NCI-H2227 (cell line): ENCODE measurements around the gene FOXK1.
"Not testable (repeated sequence)": the region's sequence is repeated elsewhere in the genome, so short reads cannot be mapped to it uniquely, and the experiment has no call there.

Source experiments
- DNase-seq: peaks from one replicate; lab custom pipeline; 2025; ENCODE audit not compliant: unreplicated experiment; lab: John Stamatoyannopoulos, UW

Gene FOXK1

DNA sequence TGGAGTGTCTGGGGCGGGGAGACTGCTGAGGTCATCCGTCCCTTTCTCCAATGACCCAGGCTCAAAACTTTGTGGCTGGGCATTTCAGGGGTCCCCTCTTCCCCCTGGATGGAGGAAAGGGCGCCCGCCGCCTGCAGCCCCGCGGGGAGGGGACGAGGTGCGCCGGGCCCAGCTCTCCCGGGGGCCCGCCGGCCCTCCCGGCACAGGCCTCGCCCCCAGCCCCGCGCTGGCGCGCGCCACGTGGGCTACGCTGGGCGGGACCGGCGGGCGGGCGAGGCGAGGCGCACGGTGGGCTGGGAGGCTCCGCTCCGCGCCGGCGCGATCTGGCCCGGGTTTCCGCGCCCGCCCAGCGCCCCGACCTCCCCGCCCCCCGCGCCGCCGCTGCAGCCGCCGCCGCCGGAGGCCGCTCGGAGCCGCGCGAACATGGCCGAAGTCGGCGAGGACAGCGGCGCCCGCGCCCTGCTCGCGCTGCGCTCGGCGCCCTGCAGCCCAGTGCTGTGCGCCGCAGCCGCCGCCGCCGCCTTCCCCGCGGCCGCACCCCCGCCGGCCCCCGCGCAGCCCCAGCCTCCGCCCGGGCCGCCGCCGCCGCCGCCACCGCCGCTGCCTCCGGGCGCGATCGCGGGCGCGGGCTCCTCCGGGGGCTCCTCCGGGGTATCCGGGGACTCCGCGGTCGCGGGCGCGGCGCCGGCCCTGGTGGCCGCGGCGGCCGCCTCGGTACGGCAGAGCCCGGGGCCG lies at the start of gene FOXK1:
TSS of gene FOXK1 (plus strand) at position 410 of the 735 bp plus-strand sequence. CDS start at position 424, 14 bp downstream.
- DNase-seq: peak; percentile 87

DNA sequence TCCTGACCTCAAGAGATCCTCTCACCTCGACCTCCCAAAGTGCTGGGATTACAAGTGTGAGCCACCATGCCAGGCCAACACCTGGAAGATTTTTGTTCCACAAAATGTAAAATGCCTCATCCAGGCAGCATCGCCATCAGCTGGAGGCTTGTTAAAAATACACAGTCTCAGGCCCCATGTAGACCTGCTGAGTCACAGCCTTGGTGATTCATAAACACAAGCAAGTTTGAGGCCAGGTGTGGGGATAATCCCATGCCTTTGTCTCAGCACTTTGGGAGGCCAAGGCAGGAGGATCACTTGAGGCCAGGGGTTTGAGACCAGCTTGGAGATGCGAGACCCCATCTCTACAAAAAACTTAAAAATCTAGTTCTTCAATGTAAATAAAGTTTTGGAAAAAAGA lies 49.1 kb upstream of the FOXK1 start:
- DNase-seq: no peak

DNA sequence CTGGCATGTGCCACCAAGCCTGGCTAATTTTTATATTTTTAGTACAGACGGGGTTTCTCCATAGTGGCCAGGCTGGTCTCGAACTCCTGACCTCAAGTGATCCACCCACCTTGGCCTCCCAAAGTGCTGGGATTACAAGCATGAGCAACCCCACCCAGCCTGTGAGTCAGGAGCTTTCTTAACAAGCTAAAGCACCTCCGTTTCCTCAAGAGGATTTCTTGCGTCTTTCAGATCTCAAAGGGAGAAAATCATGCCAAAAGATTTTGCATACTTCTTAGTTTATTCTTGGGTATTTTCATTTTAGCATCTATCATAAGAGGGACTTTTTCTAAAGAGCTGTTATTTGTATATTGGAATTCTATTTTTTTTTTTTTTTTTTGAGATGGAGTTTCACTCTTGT lies 47.9 kb upstream of the FOXK1 start:
- DNase-seq: no peak

DNA sequence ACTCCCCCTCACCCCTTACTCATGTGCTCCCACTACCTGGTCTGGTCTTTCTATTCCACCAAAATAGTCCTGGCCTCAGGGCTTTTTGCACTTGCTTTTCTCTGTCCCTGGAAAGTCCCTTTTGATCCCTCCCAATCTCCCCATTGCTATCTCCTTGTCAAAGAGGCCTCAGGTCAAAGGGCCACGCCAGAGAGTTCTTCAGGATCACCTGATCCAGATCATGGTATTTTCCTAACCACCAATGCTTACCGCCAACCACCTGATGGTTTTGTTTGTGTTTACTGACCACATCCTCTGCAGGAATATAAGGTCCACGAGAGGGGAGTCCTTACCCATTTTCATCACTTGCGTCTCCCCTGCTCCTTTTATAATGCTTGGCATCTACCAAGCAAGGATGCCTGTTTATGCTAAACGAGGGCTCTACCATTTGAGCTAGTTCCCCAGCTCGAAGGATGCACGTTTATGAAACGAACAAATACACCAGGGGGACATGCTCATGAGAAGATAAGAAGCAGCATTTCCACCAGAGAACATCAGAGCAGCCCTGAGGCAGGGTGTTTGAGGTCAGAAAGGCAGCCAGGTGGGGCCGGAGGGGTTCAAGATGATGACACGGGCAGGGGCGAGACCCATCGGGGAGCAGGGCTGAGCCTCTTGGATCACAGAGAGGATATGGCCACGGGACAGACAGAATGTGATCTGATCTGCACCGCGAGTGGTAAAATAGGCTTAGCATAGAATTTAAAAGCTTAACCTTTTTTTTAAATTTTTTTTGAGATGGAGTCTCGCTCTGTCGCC lies 43.1 kb upstream of the FOXK1 start:
- DNase-seq: no peak

DNA sequence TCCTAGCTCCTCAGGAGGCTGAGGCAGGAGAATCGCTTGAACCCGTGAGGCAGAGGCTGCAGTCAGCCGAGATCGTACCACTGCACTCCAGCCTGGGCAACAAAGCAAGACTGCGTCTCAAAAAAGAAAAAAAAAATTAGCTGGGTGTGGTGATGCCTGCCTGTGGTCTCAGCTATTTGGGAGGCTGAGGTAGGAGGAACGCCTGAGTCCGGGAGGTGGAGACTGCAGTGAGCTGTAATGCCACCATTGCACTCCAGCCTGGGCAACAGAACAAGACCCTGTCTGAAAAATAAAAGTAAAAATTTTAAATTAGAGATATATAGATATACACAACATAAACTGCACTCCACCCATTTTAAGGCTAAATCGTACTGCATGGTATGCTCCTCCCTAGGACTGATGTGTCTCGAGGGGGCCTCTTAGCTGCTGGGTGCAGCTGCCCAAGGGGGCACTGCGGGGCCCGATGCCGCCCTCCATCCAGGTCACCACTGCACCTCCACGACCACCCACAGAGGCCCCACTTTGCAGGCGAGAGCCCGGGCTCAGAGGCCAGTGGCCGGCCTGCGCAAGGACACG lies 40.9 kb upstream of the FOXK1 start:
- no peak for DNase-seq

DNA sequence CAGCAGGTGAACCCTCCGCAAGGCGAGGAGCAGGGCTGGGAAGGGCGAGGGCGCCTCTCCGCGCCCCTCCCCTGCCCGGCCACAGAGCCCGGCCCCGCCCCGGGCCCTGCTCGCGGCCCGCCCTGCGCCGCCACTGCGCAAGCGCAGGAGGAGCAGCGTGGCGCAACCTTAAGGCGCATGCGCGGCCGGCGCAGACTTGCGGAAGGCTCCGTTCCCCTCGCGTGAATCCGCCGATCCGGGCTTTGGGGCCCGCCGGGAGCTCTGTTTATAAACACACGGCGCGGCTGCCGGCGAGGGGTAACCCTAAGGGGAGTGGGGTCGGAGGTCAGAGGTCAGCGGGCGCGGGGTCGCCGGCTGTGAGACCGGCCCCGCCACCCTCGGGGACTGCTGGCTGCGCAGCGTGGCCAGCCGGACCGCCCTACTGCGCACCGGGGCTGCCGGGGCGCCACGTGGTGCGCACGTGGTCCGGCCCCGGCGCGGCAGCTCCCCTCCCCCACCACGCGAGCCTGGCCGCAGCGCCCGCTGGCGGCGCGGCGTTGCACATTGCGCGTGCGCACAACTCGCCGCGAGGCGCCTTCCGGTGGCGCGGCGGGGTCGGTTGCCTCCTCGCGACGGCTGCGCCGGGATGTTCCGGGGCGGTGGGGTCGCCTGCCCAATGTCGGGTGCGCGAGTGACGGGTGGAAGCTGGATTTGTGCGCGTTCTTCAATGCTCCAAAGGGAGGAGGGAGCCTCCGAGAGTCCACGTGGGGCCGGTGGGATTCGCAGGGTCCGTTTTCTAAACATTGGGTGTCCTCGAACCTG lies 40.2 kb upstream of the FOXK1 start:
- DNase-seq: peak; percentile 96

DNA sequence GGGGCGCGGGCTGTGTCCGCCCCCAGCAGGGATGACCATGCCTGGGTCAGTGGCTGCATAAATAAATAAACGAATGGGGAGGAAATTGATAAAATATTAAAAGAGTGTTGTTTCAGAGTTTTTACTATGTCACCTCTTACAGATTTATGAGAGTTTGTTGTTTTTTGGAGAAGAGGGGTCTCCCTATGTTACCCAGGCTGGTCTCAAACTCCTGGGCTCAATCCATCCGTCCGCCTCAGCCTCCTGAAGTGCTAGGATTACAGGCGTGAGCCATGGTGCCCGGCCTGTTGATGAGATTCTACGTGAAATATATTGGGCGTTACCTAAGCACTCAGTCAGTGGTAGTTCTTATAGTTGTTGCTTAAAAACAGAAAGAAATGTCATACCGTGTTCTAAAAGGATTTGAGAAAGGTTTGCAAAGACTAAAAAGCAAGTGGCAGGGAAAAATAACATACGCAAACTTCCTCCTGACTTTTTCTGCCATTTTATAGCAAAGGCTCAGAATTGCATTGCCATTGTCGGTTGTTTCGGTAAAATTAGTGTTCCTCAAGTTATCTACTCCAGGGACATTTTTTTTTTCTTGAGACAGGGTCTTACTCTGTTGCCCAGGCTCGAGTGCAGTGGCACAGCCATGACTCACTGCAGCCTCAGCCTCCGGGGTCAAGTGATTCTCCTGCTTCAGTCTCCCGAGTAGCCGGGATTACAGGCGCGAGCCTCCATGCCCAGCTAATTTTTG lies 39.5 kb upstream of the FOXK1 start:
- DNase-seq: no peak

DNA sequence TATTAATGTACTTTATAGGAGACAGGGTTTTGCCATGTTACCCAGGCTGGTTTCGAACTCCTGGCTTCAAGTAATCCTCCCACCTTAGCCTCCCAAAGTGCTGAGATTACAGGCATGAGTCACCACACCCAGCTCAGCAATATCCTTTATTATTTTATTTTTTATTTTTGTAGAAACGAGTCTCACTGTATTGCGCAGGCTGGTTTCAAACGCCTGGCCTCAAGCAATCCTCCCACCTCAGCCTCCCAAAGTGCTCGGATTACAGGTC lies 39.0 kb upstream of the FOXK1 start:
- DNase-seq: not testable (repeated sequence)

DNA sequence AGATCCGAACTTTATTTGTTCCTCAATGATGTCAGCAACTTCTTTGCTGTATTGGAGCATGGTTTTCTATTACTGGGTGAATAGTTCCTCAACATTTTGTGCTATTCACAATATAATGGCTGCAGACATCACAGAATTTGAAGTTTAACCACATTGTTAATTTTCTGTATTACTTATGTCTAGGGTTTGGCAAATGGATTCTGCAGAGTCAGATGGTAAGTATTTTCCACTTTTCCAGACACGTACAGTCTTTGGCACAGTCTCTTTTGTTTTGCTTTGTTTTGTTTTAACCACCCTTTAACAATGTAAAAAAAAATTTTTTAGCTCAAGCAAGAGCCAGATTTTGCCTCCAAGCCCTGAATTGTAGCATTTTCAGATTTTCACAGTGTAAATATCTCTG lies 36.8 kb upstream of the FOXK1 start:
- DNase-seq: no peak

DNA sequence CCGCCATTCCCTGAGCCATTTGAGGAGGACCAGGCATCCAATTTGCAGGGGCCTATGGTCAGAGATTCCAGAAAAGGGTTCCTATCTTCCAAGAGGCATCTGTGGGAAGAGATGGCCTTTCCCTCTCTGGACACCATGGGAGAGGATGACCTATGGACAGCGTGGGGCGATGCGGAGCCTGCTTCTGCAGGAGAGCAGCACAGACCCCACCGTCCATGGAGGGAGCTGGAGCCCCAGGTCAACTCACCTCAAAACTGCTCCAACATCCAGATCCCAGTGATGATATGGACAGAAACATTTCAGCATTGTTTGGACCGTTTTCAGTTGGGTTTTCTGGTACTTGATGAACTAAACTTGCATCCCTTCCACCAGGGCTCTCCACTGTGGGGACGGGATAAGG lies 34.0 kb upstream of the FOXK1 start:
- no peak for DNase-seq

DNA sequence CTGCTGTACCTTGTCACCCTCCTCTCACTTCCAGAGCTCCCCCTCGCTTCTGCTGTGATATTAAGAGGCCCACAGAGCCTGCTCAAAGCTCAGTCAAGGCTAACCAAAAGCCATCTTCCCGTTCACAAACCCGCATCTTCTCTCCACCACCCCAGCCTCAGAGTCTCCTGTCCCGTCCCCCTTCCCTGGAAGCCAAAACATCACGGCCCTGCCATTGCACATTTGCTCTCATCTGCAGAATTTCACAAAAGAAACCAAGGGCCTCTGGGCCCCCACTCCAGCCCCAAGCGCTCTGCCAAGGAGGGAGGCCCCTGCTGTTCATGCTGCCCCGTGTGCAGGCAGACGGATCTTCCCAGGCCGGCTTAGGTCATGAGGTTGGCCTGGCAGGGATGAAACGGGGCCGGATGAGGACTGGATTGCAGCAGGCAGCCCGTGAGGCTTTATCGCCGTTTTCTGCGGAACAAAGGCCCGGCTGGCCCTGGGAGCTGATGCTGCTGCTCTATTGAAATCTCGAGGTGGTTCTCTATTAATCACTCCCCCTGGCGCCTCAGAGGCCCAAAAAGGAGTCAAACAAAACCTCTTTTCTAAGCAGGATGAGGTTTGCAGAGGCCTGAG lies 31.6 kb upstream of the FOXK1 start:
- peak; percentile 13 for DNase-seq

DNA sequence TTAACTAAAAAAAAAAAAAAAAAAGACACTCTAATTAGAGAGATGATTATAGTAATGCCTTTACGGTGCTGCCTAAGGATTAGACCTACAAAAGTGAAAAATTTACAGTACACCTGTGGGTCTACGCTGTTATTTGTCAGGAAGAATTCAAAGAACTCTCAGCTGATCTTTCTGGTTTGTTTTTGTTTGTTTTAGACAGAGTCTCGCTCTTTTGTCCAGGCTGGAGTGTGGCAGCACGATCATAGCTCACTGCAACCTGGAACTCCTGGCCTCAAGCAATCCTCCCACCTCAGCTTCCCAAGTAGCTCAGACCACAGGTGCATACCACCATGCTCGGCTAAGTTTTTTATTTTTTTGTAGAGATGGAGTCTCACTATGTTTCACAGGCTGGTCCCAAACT lies 28.3 kb upstream of the FOXK1 start:
- DNase-seq: no peak

DNA sequence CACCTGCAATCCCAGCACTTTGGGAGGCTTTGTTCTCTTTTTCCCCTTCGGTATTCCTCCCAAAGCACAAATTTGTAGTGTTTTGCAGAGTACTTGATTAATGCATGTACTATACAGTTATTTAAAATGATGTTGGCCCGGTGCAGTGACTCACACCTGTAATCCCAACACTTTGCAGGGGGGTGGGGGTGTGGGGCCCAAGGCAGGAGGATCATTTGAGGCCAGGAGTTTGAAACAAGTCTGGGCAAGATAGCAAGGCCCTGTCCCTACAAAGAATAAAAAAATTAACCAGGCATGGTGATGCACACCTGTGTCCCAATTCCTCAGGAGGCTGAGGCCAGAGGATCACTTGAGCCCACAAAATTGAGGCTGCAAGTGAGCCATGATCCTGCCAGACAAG lies 26.8 kb upstream of the FOXK1 start:
- no peak for DNase-seq

DNA sequence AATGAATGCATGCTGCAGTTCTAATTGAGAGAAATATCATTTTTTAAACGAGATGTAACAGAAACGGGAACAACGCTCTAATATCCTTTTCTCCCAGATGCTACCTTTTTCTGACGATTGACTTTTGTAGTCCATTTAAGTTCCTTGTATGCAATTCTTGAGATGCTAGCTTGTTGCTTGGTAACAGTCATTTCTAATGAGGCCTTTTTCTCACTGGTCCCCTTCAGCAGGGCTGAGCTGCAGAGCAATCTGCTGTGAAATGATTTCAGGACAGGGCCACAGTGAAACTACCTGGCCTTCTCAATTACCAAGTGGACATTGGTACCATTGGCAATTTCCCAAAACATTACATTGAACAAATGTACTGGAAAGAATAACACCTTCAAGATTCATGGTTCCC lies 26.2 kb upstream of the FOXK1 start:
- no peak for DNase-seq

DNA sequence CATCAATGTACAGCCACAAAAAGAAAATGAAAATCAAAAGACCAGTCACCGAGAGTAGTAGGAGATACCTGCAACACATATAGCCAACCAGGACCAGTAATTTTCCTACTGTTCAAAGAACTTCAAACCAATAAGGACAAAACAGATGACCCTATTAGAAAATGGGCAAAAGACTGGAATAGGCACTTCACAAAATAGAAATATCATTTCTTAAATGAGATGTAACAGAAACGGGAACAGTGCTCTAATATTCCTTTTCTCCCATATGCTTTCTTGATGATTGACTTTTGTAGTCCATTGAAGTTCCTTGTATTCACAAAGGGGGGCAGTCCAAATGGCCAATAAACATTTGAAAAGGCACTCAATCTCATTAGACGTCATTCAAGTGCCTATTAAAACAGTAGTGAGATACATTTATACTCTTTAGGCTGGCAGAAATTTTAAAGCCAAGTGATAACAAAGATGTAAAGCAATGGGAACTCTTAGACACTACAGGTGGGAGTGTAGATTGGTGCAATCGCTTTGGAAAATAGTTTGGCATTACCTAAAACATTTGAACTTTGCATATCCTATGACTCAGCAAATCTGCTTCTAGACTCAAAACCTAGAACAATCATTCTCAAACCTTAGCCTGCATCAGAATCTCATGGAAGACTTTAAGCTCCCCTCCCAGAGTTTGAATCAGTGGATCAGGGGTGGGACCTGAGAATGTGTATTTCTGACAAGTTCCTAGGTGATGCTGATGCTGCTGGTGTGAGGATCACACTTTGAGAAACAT lies 24.3 kb upstream of the FOXK1 start:
- no peak for DNase-seq

DNA sequence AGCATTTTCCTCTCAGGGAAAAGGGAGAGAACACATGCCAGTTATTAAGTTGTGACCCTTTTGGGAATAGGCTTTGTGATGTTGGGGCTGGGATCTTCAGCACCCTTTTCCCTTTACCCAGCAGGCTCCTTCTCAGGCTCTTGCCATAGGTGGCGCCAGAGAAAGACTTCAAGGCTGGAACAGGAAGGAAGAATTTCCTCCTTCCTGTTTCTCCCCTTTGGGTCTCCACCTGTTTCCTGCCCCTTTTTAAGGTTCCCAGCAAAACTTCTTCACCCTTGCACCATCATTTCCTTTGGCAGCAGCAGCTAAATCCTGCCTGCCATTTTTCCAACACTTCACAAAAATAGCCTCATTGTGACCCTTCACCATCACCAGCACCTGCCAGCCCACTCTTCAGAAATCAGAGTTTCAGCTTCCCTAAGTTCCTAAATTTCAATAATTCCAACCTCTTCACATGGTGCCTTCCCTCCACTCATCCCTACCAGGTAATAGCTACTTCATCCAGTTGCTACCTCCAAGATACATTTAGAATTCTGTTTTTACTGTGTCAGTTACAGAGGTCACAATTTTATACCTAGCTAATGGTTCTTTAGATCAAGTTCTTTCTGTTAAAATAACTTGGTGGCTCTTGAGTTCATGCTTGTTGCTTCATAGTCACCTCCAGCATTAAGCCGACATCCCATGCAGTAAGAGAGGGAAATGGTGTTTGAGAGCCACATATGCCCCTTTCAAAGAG lies 22.4 kb upstream of the FOXK1 start:
- no peak for DNase-seq

DNA sequence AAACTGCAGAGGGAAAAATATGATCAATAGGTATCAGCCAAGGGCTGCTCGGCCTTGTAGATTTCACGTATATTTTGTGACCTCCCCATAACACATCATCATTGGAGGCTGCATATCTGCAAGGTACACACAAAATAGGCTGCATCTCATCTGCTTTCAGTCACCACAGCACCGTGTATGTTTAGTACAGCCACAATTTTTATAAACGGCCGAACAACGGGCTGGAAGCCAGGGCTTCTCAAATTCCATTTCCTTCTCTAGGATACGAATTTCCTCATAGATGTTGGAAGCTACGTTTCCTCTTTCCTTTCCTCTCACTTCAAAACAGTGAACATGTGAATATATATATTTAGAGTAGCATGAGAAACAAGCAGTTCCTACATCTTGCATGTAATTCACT lies 20.2 kb upstream of the FOXK1 start:
- no peak for DNase-seq

DNA sequence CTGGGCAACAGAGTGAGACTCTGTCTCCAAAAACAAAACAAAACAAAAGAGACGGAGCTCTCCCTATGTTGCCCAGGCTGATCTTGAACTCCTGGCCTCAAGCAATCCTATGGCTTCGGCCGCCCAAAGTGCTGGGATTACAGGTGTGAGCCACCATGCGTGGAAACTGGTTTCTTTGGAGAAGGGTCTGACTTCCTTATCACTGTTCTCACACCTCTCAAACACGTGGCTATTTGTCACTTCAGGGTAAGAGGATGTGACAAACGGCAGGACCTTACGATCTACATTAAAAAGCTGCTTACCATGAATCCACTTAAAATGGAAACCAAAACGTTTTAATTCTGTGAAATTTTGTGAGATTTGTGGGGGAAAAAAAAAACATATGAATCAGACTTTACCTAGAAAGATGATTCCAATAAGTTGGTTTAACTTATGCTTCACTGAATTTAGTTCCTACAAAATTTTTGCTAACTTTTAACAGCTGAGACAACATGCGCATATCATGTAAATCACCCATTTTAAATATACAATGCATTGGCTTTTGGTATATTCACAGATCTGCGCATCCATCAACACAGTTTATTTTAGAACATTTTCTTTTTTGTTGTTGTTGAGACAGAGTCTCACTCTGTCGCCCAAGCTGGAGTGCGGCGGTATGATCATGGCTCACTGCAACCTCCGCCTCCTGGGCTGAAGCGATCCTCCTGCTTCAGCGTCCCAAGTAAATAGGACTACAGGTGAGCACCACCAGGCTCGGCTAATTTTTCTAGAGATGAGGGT lies 18.7 kb upstream of the FOXK1 start:
- no peak for DNase-seq
